Uterus (tissue), 4 donors: ENCODE results near the gene VSIG4. TPM values are rescaled to one million over a fixed set of nuclear protein-coding genes. Genes with fewer than 3 reads are reported as not detected.

ENCODE experiments used
- DNase-seq, 2 donors: peaks; one replicate each; pipeline ENCODE4 v3.0.0-alpha.2; 2019 to 2020
- H3K27ac ChIP-seq, 2 donors: fragments of 200-600 bp; sonication (generic); 1 replicate in 1 of 2; 2 replicates in 1 of 2; pipeline ENCODE4 v1.5.1; 2016 to 2018
- H3K27me3 ChIP-seq, 2 donors: fragments of 200-600 bp; sonication (generic); one replicate each; pipeline ENCODE4 v1.5.1; 2018 to 2019; ENCODE audit warnings: control low read depth in 1 of 2
- H3K36me3 ChIP-seq, 2 donors: fragments of 200-600 bp; sonication (generic); one replicate each; pipeline ENCODE4 v1.5.1; 2019; ENCODE audit warnings: control low read depth in 1 of 2
- H3K4me1 ChIP-seq, 2 donors: fragments of 200-600 bp; sonication (generic); one replicate each; pipeline ENCODE4 v1.5.1; 2018 to 2019; ENCODE audit warnings: control low read depth in 1 of 2
- H3K4me3 ChIP-seq, 2 donors: fragments of 200-600 bp; sonication (generic); 1 replicate in 1 of 2; 2 replicates in 1 of 2; pipeline ENCODE4 v1.5.1; 2018 to 2019; ENCODE audit warnings: mild to moderate bottlenecking in 1 of 2
- H3K9me3 ChIP-seq, 2 donors: fragments of 200-600 bp; sonication (generic); one replicate each; pipeline ENCODE4 v1.5.1; 2019; ENCODE audit warnings: control low read depth in 1 of 2
- POLR2A ChIP-seq, 2 donors: fragments of 450-650 bp; IDR thresholded peaks; one replicate each; pipeline ENCODE4 v1.6.1; 2016; ENCODE audit warnings: antibody characterized with exemption in 2 of 2, mild to moderate bottlenecking in 1 of 2, moderate library complexity in 1 of 2
- intact Hi-C: fragments of 100-400 bp; cut with DNase I; formaldehyde crosslinking; loops from one replicate; pipeline ENCODE4 v1.15.1; 2023; ENCODE audit warnings: low total_unique reads
- total RNA-seq, 4 donors: library from RNA; depleted of rRNA in 3 of 4; stranded (reverse); fragments of >200 nt in 3 of 4; gene quantifications; one replicate each; pipeline versions ENCODE4 v1.1.0 to v1.2.4, GENCODE V29; 2014 to 2023
- TF ChIP-seq, protein P1 (sequence below), 4 experiments: fragments of 200-600 bp in 2 of 4; fragments of 450-650 bp in 2 of 4; sonication (generic) in 2 of 4; IDR thresholded peaks; one replicate each; pipeline ENCODE4 v1.5.1; 2016 to 2019; ENCODE audit warnings: antibody characterized with exemption in 4 of 4, mild to moderate bottlenecking in 2 of 4, moderate library complexity in 1 of 4
- donor health status: DM: yes; HTN: yes; CAD: no.

Gene VSIG4
- total RNA-seq, 4 donors from 2014 or later, result 13.4 to 120 (median 16.7) TPM

DNA sequence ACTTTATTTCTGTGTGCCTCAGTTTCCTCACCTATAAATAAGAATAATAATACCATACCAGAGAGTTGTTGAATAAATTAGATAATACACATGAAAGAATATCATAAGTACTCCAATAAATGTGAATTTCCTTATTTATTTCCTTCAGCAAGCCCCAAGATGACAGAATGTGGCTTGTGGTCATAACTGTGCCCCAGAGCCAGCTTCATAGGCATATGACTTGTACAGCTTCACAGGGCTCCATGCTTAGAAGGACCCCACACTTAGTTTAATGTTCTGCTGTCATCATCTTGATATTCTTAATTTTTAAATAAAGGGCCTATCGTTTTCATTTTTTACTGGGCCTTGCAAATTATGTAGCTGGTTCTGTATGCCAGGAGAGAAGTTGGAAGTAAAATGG is 25.3 kb downstream of the VSIG4 start:
- Histone ChIP-seq H3K36me3 (no peaks in the 10 kb centered on the region), H3K4me1 (no peaks in the 10 kb centered on the region), H3K27me3 (no peaks in the 10 kb centered on the region), H3K9me3 (no peaks in the 10 kb centered on the region), H3K27ac (no peak overlapping the region), H3K4me3 (no peak overlapping the region)
- no peak for DNase-seq
- intact Hi-C loops, result no loop called here
- no peak for TF ChIP-seq POLR2A (IDR thresholded peaks at IDR 0.05)
- TF ChIP-seq, protein P1, sequence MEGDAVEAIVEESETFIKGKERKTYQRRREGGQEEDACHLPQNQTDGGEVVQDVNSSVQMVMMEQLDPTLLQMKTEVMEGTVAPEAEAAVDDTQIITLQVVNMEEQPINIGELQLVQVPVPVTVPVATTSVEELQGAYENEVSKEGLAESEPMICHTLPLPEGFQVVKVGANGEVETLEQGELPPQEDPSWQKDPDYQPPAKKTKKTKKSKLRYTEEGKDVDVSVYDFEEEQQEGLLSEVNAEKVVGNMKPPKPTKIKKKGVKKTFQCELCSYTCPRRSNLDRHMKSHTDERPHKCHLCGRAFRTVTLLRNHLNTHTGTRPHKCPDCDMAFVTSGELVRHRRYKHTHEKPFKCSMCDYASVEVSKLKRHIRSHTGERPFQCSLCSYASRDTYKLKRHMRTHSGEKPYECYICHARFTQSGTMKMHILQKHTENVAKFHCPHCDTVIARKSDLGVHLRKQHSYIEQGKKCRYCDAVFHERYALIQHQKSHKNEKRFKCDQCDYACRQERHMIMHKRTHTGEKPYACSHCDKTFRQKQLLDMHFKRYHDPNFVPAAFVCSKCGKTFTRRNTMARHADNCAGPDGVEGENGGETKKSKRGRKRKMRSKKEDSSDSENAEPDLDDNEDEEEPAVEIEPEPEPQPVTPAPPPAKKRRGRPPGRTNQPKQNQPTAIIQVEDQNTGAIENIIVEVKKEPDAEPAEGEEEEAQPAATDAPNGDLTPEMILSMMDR (IDR thresholded peaks at IDR 0.05), result no peak

DNA sequence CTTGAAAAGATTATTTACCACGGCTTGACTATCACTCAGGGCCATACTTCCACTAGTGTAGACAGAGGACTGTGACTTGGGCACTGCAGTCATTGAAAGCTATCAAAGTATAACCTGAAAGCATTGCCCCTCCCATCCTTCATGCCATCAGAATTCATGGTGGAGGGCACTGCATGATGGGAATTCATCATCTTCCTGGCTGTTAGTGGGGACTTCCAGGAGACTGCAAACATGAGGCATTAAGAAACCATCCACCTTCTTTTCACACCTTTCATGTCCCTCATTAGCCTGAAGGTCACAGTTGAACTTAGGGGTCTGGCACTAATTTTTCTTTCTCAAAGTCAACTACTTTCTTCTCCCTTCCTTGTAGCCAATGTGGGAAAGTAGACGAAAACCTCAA is 25.8 kb downstream of the VSIG4 start:
- H3K9me3 ChIP-seq, result no peaks in the 10 kb centered on the region
- TF ChIP-seq POLR2A (IDR thresholded peaks at IDR 0.05), result no peak
- TF ChIP-seq, protein P1 (IDR thresholded peaks at IDR 0.05), result no peak
- intact Hi-C loops, result no loop called here

GRCh38 chrX:66013194-66013816 is 26.6 kb downstream of the VSIG4 start:
- no peak overlapping the region for H3K4me3 ChIP-seq
- no peaks in the 10 kb centered on the region for H3K9me3 ChIP-seq
- no peak for DNase-seq
- no peak overlapping the region for H3K27ac ChIP-seq
- intact Hi-C loops, result no loop called here
- H3K36me3 ChIP-seq, result no peaks in the 10 kb centered on the region
- no peaks in the 10 kb centered on the region for H3K27me3 ChIP-seq
- no peaks in the 10 kb centered on the region for H3K4me1 ChIP-seq
- TF ChIP-seq POLR2A (IDR thresholded peaks at IDR 0.05), result no peak
- TF ChIP-seq, protein P1 (IDR thresholded peaks at IDR 0.05), result no peak

More for the DNA sequence above, 25.8 kb downstream of the VSIG4 start:
- no peak for DNase-seq
- H3K27ac ChIP-seq, result no peak overlapping the region
- H3K27me3 ChIP-seq, result no peaks in the 10 kb centered on the region
- no peak overlapping the region for H3K4me3 ChIP-seq
- no peaks in the 10 kb centered on the region for H3K36me3 ChIP-seq
- H3K4me1 ChIP-seq, result no peaks in the 10 kb centered on the region

- intact Hi-C loops, result no loop called here
- Histone ChIP-seq H3K36me3 (no peaks in the 10 kb centered on the region), H3K4me3 (no peak overlapping the region), H3K27ac (no peak overlapping the region), H3K27me3 (no peaks in the 10 kb centered on the region), H3K9me3 (no peaks in the 10 kb centered on the region), H3K4me1 (no peaks in the 10 kb centered on the region)
- TF ChIP-seq, protein P1 (IDR thresholded peaks at IDR 0.05), result no peak
- no peak for TF ChIP-seq POLR2A (IDR thresholded peaks at IDR 0.05)
- DNase-seq, result no peak
Observed at GRCh38 chrX:66012094-66012534, 27.8 kb downstream of the VSIG4 start.

DNA sequence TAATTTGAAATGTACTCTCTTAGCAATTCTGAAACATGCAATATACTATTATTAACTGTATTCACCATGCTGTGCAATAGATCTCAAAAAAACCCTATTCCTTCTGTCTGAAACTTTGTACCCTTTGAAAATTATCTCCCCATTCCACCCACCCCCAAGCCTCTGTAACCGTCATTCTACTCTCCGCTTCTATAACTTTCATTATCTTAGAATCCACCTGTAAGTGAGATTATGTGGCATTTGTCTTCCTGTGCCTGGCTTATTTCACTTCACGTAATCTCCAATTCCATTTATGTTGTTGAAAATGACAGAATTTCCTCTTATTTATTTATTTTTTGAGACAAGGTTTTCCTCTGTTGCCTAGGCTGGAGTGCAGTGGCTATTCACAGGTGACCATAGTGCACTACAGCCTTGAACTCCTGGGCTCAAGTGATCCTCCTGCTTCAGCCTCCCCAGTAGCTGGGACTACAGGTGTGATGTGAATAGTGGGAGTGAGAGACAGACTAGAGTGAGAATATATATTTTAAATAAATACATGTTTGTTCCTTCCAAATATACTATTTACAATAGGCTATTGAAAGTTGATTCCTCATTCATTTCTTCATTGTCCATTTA is 30.5 kb downstream of the VSIG4 start:
- intact Hi-C loops, result no loop called here
- H3K9me3 ChIP-seq, result no peaks in the 10 kb centered on the region
- H3K27ac ChIP-seq, result no peak overlapping the region
- no peaks in the 10 kb centered on the region for H3K4me1 ChIP-seq
- no peaks in the 10 kb centered on the region for H3K27me3 ChIP-seq
- no peaks in the 10 kb centered on the region for H3K36me3 ChIP-seq
- no peak for DNase-seq
- TF ChIP-seq, protein P1 (IDR thresholded peaks at IDR 0.05), result no peak
- TF ChIP-seq POLR2A (IDR thresholded peaks at IDR 0.05), result no peak
- H3K4me3 ChIP-seq, result no peak overlapping the region
